ENCODE data around the gene TFDP1.

Gene TFDP1

GRCh38 chr13:113608967-113609533 lies 24.5 kb downstream of the TFDP1 start:
- no peak for DNase-seq (ENCODE audit: low read depth)
- no peak overlapping the region for H3K4me3 ChIP-seq (ENCODE audit: low read depth, low read length)
- TF ChIP-seq, protein P1, sequence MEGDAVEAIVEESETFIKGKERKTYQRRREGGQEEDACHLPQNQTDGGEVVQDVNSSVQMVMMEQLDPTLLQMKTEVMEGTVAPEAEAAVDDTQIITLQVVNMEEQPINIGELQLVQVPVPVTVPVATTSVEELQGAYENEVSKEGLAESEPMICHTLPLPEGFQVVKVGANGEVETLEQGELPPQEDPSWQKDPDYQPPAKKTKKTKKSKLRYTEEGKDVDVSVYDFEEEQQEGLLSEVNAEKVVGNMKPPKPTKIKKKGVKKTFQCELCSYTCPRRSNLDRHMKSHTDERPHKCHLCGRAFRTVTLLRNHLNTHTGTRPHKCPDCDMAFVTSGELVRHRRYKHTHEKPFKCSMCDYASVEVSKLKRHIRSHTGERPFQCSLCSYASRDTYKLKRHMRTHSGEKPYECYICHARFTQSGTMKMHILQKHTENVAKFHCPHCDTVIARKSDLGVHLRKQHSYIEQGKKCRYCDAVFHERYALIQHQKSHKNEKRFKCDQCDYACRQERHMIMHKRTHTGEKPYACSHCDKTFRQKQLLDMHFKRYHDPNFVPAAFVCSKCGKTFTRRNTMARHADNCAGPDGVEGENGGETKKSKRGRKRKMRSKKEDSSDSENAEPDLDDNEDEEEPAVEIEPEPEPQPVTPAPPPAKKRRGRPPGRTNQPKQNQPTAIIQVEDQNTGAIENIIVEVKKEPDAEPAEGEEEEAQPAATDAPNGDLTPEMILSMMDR (IDR thresholded peaks at IDR 0.05; ENCODE audit: control insufficient read depth, extremely low read depth, insufficient read depth) = no peak

DNA sequence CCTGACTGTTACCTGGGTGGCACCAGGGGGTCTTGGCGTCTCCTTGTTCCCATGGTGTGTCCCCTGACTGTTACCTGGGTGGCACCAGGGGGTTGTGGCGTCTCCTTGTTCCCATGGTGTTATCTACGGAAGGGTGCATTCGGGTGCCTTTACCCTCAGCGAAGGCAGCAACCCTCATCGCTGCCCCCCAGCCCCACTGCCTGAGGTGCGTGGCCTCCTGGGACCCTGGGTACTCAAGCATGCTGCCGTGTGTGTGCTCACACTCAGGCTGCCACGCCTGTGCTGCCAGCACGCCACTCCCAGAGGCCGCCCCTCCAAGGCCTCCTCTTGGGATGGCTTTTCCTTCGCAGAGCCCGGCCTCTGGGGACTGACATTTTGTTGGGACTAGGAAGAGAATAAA lies 25.1 kb downstream of the TFDP1 start:
- H3K4me3 ChIP-seq (ENCODE audit: low read depth, low read length) = no peak overlapping the region
- TF ChIP-seq, protein P1 (IDR thresholded peaks at IDR 0.05; ENCODE audit: control insufficient read depth, extremely low read depth, insufficient read depth) = no peak

GRCh38 chr13:113610266-113610665 lies 25.7 kb downstream of the TFDP1 start:
- H3K4me3 ChIP-seq (ENCODE audit: low read depth, low read length) = no peak overlapping the region
- TF ChIP-seq, protein P1 (IDR thresholded peaks at IDR 0.05; ENCODE audit: control insufficient read depth, extremely low read depth, insufficient read depth) = no peak
- DNase-seq (ENCODE audit: low read depth) = no peak

More for the DNA sequence above, 25.1 kb downstream of the TFDP1 start:
- no peak for DNase-seq (ENCODE audit: low read depth)

- H3K4me3 ChIP-seq (ENCODE audit: low read depth, low read length) = no peak overlapping the region
- DNase-seq (ENCODE audit: low read depth) = no peak
- TF ChIP-seq, protein P1 (IDR thresholded peaks at IDR 0.05; ENCODE audit: control insufficient read depth, extremely low read depth, insufficient read depth) = no peak
These were observed 27.4 kb downstream of the TFDP1 start for GRCh38 chr13:113611996-113612395.

GRCh38 chr13:113612607-113613006 lies 28.1 kb downstream of the TFDP1 start:
- no peak for DNase-seq (ENCODE audit: low read depth)

DNA sequence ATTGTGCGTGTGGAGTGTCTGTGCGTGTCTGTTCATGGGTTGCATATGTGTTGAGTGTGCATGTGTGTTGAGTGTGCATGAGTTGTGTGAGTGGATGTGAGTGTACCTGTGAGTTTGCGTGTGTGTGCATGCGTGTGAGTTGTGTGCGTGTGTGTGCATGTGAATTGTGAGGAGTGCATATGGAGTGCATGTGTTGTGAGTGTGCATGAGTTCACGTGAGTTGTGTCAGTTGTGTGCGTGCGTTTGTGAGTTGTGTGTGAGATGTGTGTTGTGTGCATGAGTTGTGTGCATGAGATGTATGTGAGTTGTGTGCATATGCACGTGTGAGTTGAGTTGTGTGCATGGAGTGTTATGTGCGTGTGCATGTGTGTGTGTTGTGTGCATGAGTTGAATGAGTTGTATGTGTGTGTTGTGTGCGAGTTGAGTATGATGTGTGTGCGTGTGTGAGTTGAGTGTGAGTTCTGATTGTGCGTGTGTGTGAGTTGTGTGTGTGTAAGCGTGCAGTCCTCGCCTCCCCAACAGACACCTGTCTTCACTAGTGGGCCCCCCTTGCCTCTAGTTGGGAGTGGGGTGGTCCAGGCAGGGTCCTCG lies 29.3 kb downstream of the TFDP1 start:
- DNase-seq (ENCODE audit: low read depth) = no peak
- H3K4me3 ChIP-seq (ENCODE audit: low read depth, low read length) = no peak overlapping the region
- TF ChIP-seq, protein P1 (IDR thresholded peaks at IDR 0.05; ENCODE audit: control insufficient read depth, extremely low read depth, insufficient read depth) = no peak

More at GRCh38 chr13:113612607-113613006, 28.1 kb downstream of the TFDP1 start:
- H3K4me3 ChIP-seq (ENCODE audit: low read depth, low read length) = no peak overlapping the region
- TF ChIP-seq, protein P1 (IDR thresholded peaks at IDR 0.05; ENCODE audit: control insufficient read depth, extremely low read depth, insufficient read depth) = no peak

Measured in LNCaP clone FGC (cell line).